Neural crest cell (in vitro differentiated cells): ENCODE measurements around the gene MED16. TPM values are rescaled to one million over a fixed set of nuclear protein-coding genes. Genes with fewer than 3 reads are reported as not detected.
A peak's percentile ranks its signal among the peaks of the same experiment; 100 is the strongest.
"Not testable (repeated sequence)": the region's sequence is repeated elsewhere in the genome, so short reads cannot be mapped to it uniquely, and the experiment has no call there.

Source experiments
- DNase-seq: peaks from one replicate; pipeline ENCODE4 v3.0.0; 2021; ENCODE audit warnings: low read depth, mixed read lengths, low spot score
- H3K27ac Mint-ChIP-seq: one replicate; pipeline ENCODE4 v1.8.0; 2021; ENCODE audit warnings: mild to moderate bottlenecking, mixed read lengths; ENCODE audit not compliant: unreplicated experiment
- H3K27me3 Mint-ChIP-seq: 2 replicates; pipeline ENCODE4 v1.8.0; 2021; ENCODE audit warnings: low read depth, mild to moderate bottlenecking, mixed read lengths
- H3K36me3 Mint-ChIP-seq: 2 replicates; pipeline ENCODE4 v1.8.0; 2021; ENCODE audit warnings: low read depth, mild to moderate bottlenecking, mixed read lengths
- H3K4me1 Mint-ChIP-seq: 2 replicates; pipeline ENCODE4 v1.8.0; 2021; ENCODE audit warnings: mixed read lengths
- H3K4me3 Mint-ChIP-seq: one replicate; pipeline ENCODE4 v1.8.0; 2021; ENCODE audit warnings: mild to moderate bottlenecking, mixed read lengths
- H3K9me3 Mint-ChIP-seq: 2 replicates; pipeline ENCODE4 v1.8.0; 2021; ENCODE audit warnings: mixed read lengths
- CTCF ChIP-seq: fragments of 200-600 bp; sonication (generic); conservative IDR thresholded peaks from 2 replicates; pipeline ENCODE4 v1.5.0; 2021; ENCODE audit warnings: antibody characterized with exemption, mild to moderate bottlenecking
- total RNA-seq: library from RNA; stranded (reverse); gene quantifications from 2 replicates; pipeline ENCODE4 v1.2.1, GENCODE V29; 2021

MED16 gene
- total RNA-seq, 1 donor from 2014 or later = 77.7 TPM

GRCh38 chr19:848386-848921, 44.5 kb downstream of the MED16 start:
- no peak for DNase-seq
- Mint-ChIP-seq H3K27me3 (peaks cover 54% of the 10 kb centered on the region), H3K9me3 (no peaks in the 10 kb centered on the region), H3K36me3 (no peaks in the 10 kb centered on the region), H3K4me3 (no peak overlapping the region), H3K4me1 (peaks cover 4% of the 10 kb centered on the region), H3K27ac (no peak overlapping the region)
- TF ChIP-seq CTCF = no peak

GRCh38 chr19:845707-846521, 47.1 kb downstream of the MED16 start:
- no peak for DNase-seq
- Mint-ChIP-seq H3K9me3 (no peaks in the 10 kb centered on the region), H3K4me1 (peaks cover 8% of the 10 kb centered on the region), H3K27me3 (peaks cover 72% of the 10 kb centered on the region), H3K36me3 (no peaks in the 10 kb centered on the region), H3K27ac (no peak overlapping the region), H3K4me3 (no peak overlapping the region)
- TF ChIP-seq CTCF = no peak

GRCh38 chr19:844546-844971, 48.4 kb downstream of the MED16 start:
- TF ChIP-seq CTCF = no peak
- Mint-ChIP-seq H3K36me3 (no peaks in the 10 kb centered on the region), H3K27ac (no peak overlapping the region), H3K4me1 (peaks cover 8% of the 10 kb centered on the region), H3K4me3 (no peak overlapping the region), H3K9me3 (no peaks in the 10 kb centered on the region), H3K27me3 (peaks cover 70% of the 10 kb centered on the region)
- DNase-seq = no peak

- H3K27ac Mint-ChIP-seq = no peak overlapping the region
- no peak for DNase-seq
- no peaks in the 10 kb centered on the region for H3K9me3 Mint-ChIP-seq
- H3K4me1 Mint-ChIP-seq = peaks cover 8% of the 10 kb centered on the region
- no peak for TF ChIP-seq CTCF
- H3K27me3 Mint-ChIP-seq = peaks cover 65% of the 10 kb centered on the region
- no peak overlapping the region for H3K4me3 Mint-ChIP-seq
- no peaks in the 10 kb centered on the region for H3K36me3 Mint-ChIP-seq
Observed at GRCh38 chr19:843836-844545, 49.0 kb downstream of the MED16 start.

- Mint-ChIP-seq H3K4me3 (no peak overlapping the region), H3K4me1 (peaks cover 8% of the 10 kb centered on the region), H3K9me3 (no peaks in the 10 kb centered on the region), H3K36me3 (no peaks in the 10 kb centered on the region), H3K27ac (no peak overlapping the region), H3K27me3 (peaks cover 62% of the 10 kb centered on the region)
- peak; percentile 40 for TF ChIP-seq CTCF
- DNase-seq = no peak
Observed at GRCh38 chr19:843180-843835, 49.7 kb downstream of the MED16 start.

- not testable (repeated sequence) for H3K4me3 Mint-ChIP-seq, H3K9me3 Mint-ChIP-seq
Observed at GRCh38 chr19:842802-843179, 50.2 kb downstream of the MED16 start.

More at GRCh38 chr19:842802-843179, 50.2 kb downstream of the MED16 start:
- not testable (repeated sequence) for H3K27ac Mint-ChIP-seq, H3K4me1 Mint-ChIP-seq, H3K36me3 Mint-ChIP-seq, DNase-seq
- H3K27me3 Mint-ChIP-seq = peaks cover 58% of the 10 kb centered on the region
